Measurements from ENCODE around the gene P2RX1. TPM values are rescaled to one million over a fixed set of nuclear protein-coding genes. Genes with fewer than 3 reads are reported as not detected.

Gene P2RX1
- total and polyA plus RNA-seq, 2 experiments from 2014 or later: 0.31 to 2.2 TPM

DNA sequence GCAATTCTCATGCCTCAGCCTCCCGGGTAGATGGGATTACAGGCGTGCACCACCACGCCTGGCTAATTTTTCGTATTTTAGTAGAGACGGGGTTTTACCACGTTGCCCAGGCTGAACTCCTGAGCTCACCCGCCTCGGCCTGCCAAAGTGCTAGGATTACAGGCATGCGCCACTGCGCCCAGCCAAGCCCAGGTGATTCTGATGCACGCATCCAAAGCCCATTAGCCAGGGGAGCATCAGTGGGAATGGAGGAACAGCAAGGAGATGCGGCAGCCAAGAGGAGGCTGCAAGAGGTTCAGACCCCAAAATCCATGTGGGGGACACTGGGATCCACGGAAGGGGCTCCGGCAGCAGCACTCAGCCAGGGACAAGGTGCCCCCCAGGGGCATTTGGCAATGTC is 35.9 kb upstream of the P2RX1 start:
- no peak for ATAC-seq
- Histone ChIP-seq H3K79me2 (replicated peaks; ENCODE audit: insufficient read depth) (no peaks in the 10 kb centered on the region), H3K4me2 (no peak overlapping the region), H3K36me3 (ENCODE audit: insufficient read depth) (no peaks in the 10 kb centered on the region), H3K27ac (ENCODE audit: low read depth) (no peak overlapping the region), H3K9me2 (ENCODE audit: insufficient read depth) (no peaks in the 10 kb centered on the region), H3K27me3 (ENCODE audit: insufficient read depth) (no peaks in the 10 kb centered on the region), H3K4me1 (ENCODE audit: insufficient read depth) (peaks cover 18% of the 10 kb centered on the region), H3F3A (replicated peaks; ENCODE audit: low read depth) (peaks cover 9% of the 10 kb centered on the region; the same call in 1 of the 2 replicates), H2AFZ (no peak overlapping the region), H4K20me1 (replicated peaks; ENCODE audit: insufficient read depth) (0 out of 2 replicates have a peak, but pooled peaks cover 3% of the 10 kb centered on the region), H3K4me3 (no peak overlapping the region)
- TF ChIP-seq, protein P1, sequence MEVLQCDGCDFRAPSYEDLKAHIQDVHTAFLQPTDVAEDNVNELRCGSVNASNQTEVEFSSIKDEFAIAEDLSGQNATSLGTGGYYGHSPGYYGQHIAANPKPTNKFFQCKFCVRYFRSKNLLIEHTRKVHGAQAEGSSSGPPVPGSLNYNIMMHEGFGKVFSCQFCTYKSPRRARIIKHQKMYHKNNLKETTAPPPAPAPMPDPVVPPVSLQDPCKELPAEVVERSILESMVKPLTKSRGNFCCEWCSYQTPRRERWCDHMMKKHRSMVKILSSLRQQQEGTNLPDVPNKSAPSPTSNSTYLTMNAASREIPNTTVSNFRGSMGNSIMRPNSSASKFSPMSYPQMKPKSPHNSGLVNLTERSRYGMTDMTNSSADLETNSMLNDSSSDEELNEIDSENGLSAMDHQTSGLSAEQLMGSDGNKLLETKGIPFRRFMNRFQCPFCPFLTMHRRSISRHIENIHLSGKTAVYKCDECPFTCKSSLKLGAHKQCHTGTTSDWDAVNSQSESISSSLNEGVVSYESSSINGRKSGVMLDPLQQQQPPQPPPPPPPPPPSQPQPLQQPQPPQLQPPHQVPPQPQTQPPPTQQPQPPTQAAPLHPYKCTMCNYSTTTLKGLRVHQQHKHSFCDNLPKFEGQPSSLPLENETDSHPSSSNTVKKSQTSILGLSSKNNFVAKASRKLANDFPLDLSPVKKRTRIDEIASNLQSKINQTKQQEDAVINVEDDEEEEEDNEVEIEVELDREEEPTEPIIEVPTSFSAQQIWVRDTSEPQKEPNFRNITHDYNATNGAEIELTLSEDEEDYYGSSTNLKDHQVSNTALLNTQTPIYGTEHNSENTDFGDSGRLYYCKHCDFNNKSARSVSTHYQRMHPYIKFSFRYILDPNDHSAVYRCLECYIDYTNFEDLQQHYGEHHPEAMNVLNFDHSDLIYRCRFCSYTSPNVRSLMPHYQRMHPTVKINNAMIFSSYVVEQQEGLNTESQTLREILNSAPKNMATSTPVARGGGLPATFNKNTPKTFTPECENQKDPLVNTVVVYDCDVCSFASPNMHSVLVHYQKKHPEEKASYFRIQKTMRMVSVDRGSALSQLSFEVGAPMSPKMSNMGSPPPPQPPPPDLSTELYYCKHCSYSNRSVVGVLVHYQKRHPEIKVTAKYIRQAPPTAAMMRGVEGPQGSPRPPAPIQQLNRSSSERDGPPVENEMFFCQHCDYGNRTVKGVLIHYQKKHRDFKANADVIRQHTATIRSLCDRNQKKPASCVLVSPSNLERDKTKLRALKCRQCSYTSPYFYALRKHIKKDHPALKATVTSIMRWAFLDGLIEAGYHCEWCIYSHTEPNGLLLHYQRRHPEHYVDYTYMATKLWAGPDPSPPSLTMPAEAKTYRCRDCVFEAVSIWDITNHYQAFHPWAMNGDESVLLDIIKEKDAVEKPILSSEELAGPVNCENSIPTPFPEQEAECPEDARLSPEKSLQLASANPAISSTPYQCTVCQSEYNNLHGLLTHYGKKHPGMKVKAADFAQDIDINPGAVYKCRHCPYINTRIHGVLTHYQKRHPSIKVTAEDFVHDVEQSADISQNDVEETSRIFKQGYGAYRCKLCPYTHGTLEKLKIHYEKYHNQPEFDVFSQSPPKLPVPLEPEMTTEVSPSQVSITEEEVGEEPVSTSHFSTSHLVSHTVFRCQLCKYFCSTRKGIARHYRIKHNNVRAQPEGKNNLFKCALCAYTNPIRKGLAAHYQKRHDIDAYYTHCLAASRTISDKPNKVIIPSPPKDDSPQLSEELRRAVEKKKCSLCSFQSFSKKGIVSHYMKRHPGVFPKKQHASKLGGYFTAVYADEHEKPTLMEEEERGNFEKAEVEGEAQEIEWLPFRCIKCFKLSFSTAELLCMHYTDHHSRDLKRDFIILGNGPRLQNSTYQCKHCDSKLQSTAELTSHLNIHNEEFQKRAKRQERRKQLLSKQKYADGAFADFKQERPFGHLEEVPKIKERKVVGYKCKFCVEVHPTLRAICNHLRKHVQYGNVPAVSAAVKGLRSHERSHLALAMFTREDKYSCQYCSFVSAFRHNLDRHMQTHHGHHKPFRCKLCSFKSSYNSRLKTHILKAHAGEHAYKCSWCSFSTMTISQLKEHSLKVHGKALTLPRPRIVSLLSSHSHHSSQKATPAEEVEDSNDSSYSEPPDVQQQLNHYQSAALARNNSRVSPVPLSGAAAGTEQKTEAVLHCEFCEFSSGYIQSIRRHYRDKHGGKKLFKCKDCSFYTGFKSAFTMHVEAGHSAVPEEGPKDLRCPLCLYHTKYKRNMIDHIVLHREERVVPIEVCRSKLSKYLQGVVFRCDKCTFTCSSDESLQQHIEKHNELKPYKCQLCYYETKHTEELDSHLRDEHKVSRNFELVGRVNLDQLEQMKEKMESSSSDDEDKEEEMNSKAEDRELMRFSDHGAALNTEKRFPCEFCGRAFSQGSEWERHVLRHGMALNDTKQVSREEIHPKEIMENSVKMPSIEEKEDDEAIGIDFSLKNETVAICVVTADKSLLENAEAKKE (CRISPR knock-in tag; IDR thresholded peaks at IDR 0.05): no peak
- TF ChIP-seq STAT1 (IDR thresholded peaks at IDR 0.05; ENCODE audit: unreplicated experiment): no peak
- no peak for TF ChIP-seq POLR2AphosphoS5 (IDR thresholded peaks at IDR 0.05; ENCODE audit: low read depth)
- no peak for TF ChIP-seq EZH2 (IDR thresholded peaks at IDR 0.05; ENCODE audit: low read depth, unreplicated experiment)
- no peak for TF ChIP-seq ZNF114 (CRISPR knock-in tag; IDR thresholded peaks at IDR 0.05)
- no peak for TF ChIP-seq NANOG (IDR thresholded peaks at IDR 0.05; ENCODE audit: borderline replicate concordance)
- no peak for TF ChIP-seq JUNB (IDR thresholded peaks at IDR 0.05; ENCODE audit: unreplicated experiment)
- TF ChIP-seq CREB1 (CRISPR knock-in tag; IDR thresholded peaks at IDR 0.05; ENCODE audit: low read depth): no peak
- no peak for TF ChIP-seq ZNF331 (CRISPR knock-in tag; IDR thresholded peaks at IDR 0.05; ENCODE audit: low read depth)
- TF ChIP-seq, protein P2, sequence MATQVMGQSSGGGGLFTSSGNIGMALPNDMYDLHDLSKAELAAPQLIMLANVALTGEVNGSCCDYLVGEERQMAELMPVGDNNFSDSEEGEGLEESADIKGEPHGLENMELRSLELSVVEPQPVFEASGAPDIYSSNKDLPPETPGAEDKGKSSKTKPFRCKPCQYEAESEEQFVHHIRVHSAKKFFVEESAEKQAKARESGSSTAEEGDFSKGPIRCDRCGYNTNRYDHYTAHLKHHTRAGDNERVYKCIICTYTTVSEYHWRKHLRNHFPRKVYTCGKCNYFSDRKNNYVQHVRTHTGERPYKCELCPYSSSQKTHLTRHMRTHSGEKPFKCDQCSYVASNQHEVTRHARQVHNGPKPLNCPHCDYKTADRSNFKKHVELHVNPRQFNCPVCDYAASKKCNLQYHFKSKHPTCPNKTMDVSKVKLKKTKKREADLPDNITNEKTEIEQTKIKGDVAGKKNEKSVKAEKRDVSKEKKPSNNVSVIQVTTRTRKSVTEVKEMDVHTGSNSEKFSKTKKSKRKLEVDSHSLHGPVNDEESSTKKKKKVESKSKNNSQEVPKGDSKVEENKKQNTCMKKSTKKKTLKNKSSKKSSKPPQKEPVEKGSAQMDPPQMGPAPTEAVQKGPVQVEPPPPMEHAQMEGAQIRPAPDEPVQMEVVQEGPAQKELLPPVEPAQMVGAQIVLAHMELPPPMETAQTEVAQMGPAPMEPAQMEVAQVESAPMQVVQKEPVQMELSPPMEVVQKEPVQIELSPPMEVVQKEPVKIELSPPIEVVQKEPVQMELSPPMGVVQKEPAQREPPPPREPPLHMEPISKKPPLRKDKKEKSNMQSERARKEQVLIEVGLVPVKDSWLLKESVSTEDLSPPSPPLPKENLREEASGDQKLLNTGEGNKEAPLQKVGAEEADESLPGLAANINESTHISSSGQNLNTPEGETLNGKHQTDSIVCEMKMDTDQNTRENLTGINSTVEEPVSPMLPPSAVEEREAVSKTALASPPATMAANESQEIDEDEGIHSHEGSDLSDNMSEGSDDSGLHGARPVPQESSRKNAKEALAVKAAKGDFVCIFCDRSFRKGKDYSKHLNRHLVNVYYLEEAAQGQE (IDR thresholded peaks at IDR 0.05; ENCODE audit: unreplicated experiment): no peak
- TF ChIP-seq, protein P3, sequence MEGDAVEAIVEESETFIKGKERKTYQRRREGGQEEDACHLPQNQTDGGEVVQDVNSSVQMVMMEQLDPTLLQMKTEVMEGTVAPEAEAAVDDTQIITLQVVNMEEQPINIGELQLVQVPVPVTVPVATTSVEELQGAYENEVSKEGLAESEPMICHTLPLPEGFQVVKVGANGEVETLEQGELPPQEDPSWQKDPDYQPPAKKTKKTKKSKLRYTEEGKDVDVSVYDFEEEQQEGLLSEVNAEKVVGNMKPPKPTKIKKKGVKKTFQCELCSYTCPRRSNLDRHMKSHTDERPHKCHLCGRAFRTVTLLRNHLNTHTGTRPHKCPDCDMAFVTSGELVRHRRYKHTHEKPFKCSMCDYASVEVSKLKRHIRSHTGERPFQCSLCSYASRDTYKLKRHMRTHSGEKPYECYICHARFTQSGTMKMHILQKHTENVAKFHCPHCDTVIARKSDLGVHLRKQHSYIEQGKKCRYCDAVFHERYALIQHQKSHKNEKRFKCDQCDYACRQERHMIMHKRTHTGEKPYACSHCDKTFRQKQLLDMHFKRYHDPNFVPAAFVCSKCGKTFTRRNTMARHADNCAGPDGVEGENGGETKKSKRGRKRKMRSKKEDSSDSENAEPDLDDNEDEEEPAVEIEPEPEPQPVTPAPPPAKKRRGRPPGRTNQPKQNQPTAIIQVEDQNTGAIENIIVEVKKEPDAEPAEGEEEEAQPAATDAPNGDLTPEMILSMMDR (conservative IDR thresholded peaks at IDR 0.05; ENCODE audit: low read depth in 2 of 2): no peak
- TF ChIP-seq, protein P4, sequence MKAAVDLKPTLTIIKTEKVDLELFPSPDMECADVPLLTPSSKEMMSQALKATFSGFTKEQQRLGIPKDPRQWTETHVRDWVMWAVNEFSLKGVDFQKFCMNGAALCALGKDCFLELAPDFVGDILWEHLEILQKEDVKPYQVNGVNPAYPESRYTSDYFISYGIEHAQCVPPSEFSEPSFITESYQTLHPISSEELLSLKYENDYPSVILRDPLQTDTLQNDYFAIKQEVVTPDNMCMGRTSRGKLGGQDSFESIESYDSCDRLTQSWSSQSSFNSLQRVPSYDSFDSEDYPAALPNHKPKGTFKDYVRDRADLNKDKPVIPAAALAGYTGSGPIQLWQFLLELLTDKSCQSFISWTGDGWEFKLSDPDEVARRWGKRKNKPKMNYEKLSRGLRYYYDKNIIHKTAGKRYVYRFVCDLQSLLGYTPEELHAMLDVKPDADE (IDR thresholded peaks at IDR 0.05): no peak
- TF ChIP-seq EZH2phosphoT487 (IDR thresholded peaks at IDR 0.05; ENCODE audit: unreplicated experiment): no peak
- Mint-ChIP-seq H3K4me1 (peaks cover 25% of the 10 kb centered on the region), H3K4me3 (no peak overlapping the region), H3K9me3 (no peaks in the 10 kb centered on the region), H3K27me3 (ENCODE audit: insufficient read depth, low read depth, poor library complexity) (peaks cover 19% of the 10 kb centered on the region), H3K27ac (no peak overlapping the region), H3K36me3 (ENCODE audit: low read depth) (no peaks in the 10 kb centered on the region; the same call in 2 of the 3 replicates)
- DNase-seq (ENCODE audit: low spot score): no peak
